Inflammatory macrophage treated with lipopolysaccharide for 1 hour (primary cell): ENCODE measurements around the gene HOXD10.

Source experiments
- DNase-seq, 2 donors: peaks; one replicate each; pipeline ENCODE4 v3.0.0-alpha.2; 2020 to 2022

The HOXD10 gene

GRCh38 chr2:176123411-176124109 is 7.0 kb downstream of the HOXD10 start:
- DNase-seq, result no peak

- DNase-seq, result no peak
These were observed 7.8 kb downstream of the HOXD10 start for GRCh38 chr2:176124110-176124946.

- no peak for DNase-seq
These were observed 8.6 kb downstream of the HOXD10 start for GRCh38 chr2:176124947-176125771.

- no peak for DNase-seq
These were observed 9.1 kb downstream of the HOXD10 start for GRCh38 chr2:176125772-176126054.

GRCh38 chr2:176126929-176127773 is 10.6 kb downstream of the HOXD10 start:
- peak; percentile 36 to 89 for DNase-seq

GRCh38 chr2:176127774-176128072 is 11.1 kb downstream of the HOXD10 start:
- DNase-seq, result no peak

- no peak for DNase-seq
These were observed 11.8 kb downstream of the HOXD10 start for GRCh38 chr2:176128172-176128981.

- DNase-seq, result no peak
These were observed 12.6 kb downstream of the HOXD10 start, which contains the start of gene HOXD8 for GRCh38 chr2:176128982-176129796. Gene HOXD8, plus strand, starts transcription at chr2:176129705. Its CDS starts 662 bp downstream, at chr2:176130367.

GRCh38 chr2:176129813-176130146 is 13.2 kb downstream of the HOXD10 start:
- no peak for DNase-seq

GRCh38 chr2:176130147-176130956 is 13.8 kb downstream of the HOXD10 start:
- no peak for DNase-seq

GRCh38 chr2:176130957-176131847 is 14.6 kb downstream of the HOXD10 start:
- DNase-seq, result no peak

- no peak for DNase-seq
These were observed 15.2 kb downstream of the HOXD10 start for GRCh38 chr2:176131848-176132158.

GRCh38 chr2:176132205-176133171 is 15.9 kb downstream of the HOXD10 start:
- peak; percentile 10 to 30 for DNase-seq

GRCh38 chr2:176133389-176133788 is 16.8 kb downstream of the HOXD10 start:
- no peak for DNase-seq

GRCh38 chr2:176134035-176134434 is 17.5 kb downstream of the HOXD10 start:
- DNase-seq, result no peak

- no peak for DNase-seq
These were observed 18.5 kb downstream of the HOXD10 start for GRCh38 chr2:176135035-176135440.

GRCh38 chr2:176136374-176137251 is 20.0 kb downstream of the HOXD10 start:
- no peak for DNase-seq
